Measurements from ENCODE around the gene TMEM184A. TPM values are rescaled to one million over a fixed set of nuclear protein-coding genes. Genes with fewer than 3 reads are reported as not detected.

Gene TMEM184A
- total and polyA plus RNA-seq, 2 of the 8 experiments (the other 6 are each of a cell fraction or from before 2014, with no cell fraction given), result 1.8 to 2.1 TPM

GRCh38 chr7:1555813-1556543, at the start of gene TMEM184A (continued):
- TF ChIP-seq KDM1A (IDR thresholded peaks at IDR 0.05; ENCODE audit: borderline replicate concordance, low read length) (no peak), FOSL1 (IDR thresholded peaks at IDR 0.05; ENCODE audit: insufficient read depth, low read depth, low read length) (no peak), TEAD4 (IDR thresholded peaks at IDR 0.05; ENCODE audit: low read depth, low read length) (no peak), ATF2 (IDR thresholded peaks at IDR 0.05; ENCODE audit: low read length) (no peak), USF2 (IDR thresholded peaks at IDR 0.05; ENCODE audit: low read length) (0 out of 2 replicates have a peak, but pooled peaks have one; percentile 4), TCF12 (IDR thresholded peaks at IDR 0.05; ENCODE audit: low read depth, low read length) (0 out of 2 replicates have a peak, but pooled peaks have one; percentile 62), ATF3 (IDR thresholded peaks at IDR 0.05; ENCODE audit: insufficient read depth, low read depth, low read length) (no peak), E2F6 (IDR thresholded peaks at IDR 0.05) (0 out of 2 replicates have a peak, but pooled peaks have one; percentile 38), TBP (IDR thresholded peaks at IDR 0.05; ENCODE audit: low read depth, low read length) (no peak), CHD1 (IDR thresholded peaks at IDR 0.05; ENCODE audit: low read depth, low read length) (no peak), CBX8 (IDR thresholded peaks at IDR 0.05; ENCODE audit: borderline replicate concordance, low read depth, low read length) (no peak), ASH2L (IDR thresholded peaks at IDR 0.05; ENCODE audit: low read length) (no peak), SP2 (IDR thresholded peaks at IDR 0.05; ENCODE audit: low read length) (no peak), CBX5 (IDR thresholded peaks at IDR 0.05; ENCODE audit: low read depth, low read length) (no peak), EGR1 (IDR thresholded peaks at IDR 0.05; ENCODE audit: borderline replicate concordance, low read depth, low read length) (no peak), GABPA (IDR thresholded peaks at IDR 0.05; ENCODE audit: borderline replicate concordance, insufficient read depth, low read length) (peak; percentile 72; the same call in 1 of the 2 replicates), RBBP5 (IDR thresholded peaks at IDR 0.05; ENCODE audit: borderline replicate concordance, low read depth, low read length) (no peak), JUN (IDR thresholded peaks at IDR 0.05; ENCODE audit: low read depth, low read length) (no peak), SP1 (IDR thresholded peaks at IDR 0.05; ENCODE audit: low read depth, low read length) (no peak), MAX (IDR thresholded peaks at IDR 0.05) (peak; percentile 92)
